22Rv1 (cell line): ENCODE results near the gene CRYGA.

Experiments used
- ZFX ChIP-seq: fragments of 450-650 bp; IDR thresholded peaks from 2 replicates; pipeline ENCODE4 v1.6.1; 2017; ENCODE audit warnings: antibody characterized with exemption, borderline replicate concordance
- TF ChIP-seq, protein P1 (sequence below): fragments of 450-650 bp; IDR thresholded peaks from 2 replicates; pipeline ENCODE4 v1.5.1; 2017; ENCODE audit warnings: mild to moderate bottlenecking

DNA sequence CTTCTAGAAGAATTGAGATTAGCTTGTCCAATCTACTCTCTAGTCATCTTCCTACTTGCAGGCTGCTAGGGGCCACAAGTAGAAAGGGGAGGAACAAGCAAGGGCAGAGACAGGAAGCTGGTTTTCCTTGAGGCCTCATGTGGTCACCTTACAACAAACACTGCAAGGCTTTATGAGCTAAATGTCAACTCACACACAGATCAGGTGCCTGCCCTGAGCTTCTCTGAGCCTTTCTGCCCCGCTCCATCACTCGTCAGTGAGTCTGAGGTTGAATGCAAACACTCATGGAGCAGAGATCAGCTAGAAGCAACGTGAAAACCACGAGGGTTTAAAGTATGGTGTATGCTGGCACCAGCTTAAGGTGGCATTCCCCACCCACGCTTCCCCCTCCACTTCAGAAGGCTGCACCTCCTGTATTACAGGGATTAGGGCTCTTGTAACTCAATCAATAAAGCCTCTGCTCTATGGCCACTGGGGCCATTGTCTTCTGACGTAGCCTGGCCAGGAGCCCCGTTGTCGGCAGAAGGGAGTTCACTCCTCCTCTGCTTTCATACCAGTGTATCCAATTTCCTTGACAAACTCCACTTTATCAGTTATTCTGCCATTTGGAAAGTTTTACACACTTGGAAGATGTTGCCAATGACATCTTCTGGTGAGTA lies 28.3 kb downstream of the CRYGA start:
- TF ChIP-seq, protein P1, sequence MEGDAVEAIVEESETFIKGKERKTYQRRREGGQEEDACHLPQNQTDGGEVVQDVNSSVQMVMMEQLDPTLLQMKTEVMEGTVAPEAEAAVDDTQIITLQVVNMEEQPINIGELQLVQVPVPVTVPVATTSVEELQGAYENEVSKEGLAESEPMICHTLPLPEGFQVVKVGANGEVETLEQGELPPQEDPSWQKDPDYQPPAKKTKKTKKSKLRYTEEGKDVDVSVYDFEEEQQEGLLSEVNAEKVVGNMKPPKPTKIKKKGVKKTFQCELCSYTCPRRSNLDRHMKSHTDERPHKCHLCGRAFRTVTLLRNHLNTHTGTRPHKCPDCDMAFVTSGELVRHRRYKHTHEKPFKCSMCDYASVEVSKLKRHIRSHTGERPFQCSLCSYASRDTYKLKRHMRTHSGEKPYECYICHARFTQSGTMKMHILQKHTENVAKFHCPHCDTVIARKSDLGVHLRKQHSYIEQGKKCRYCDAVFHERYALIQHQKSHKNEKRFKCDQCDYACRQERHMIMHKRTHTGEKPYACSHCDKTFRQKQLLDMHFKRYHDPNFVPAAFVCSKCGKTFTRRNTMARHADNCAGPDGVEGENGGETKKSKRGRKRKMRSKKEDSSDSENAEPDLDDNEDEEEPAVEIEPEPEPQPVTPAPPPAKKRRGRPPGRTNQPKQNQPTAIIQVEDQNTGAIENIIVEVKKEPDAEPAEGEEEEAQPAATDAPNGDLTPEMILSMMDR: no peak
- TF ChIP-seq ZFX: no peak
